ENCODE results near the gene CORO2A. TPM values are rescaled to one million over a fixed set of nuclear protein-coding genes. Genes with fewer than 3 reads are reported as not detected.

CORO2A gene, protein sequence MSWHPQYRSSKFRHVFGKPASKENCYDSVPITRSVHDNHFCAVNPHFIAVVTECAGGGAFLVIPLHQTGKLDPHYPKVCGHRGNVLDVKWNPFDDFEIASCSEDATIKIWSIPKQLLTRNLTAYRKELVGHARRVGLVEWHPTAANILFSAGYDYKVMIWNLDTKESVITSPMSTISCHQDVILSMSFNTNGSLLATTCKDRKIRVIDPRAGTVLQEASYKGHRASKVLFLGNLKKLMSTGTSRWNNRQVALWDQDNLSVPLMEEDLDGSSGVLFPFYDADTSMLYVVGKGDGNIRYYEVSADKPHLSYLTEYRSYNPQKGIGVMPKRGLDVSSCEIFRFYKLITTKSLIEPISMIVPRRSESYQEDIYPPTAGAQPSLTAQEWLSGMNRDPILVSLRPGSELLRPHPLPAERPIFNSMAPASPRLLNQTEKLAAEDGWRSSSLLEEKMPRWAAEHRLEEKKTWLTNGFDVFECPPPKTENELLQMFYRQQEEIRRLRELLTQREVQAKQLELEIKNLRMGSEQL
- total RNA-seq (2014; rRNA removed; shearing (Covaris generic); ENCODE audit: low replicate concordance): 2.0 and 2.3 TPM in 2 replicates

DNA sequence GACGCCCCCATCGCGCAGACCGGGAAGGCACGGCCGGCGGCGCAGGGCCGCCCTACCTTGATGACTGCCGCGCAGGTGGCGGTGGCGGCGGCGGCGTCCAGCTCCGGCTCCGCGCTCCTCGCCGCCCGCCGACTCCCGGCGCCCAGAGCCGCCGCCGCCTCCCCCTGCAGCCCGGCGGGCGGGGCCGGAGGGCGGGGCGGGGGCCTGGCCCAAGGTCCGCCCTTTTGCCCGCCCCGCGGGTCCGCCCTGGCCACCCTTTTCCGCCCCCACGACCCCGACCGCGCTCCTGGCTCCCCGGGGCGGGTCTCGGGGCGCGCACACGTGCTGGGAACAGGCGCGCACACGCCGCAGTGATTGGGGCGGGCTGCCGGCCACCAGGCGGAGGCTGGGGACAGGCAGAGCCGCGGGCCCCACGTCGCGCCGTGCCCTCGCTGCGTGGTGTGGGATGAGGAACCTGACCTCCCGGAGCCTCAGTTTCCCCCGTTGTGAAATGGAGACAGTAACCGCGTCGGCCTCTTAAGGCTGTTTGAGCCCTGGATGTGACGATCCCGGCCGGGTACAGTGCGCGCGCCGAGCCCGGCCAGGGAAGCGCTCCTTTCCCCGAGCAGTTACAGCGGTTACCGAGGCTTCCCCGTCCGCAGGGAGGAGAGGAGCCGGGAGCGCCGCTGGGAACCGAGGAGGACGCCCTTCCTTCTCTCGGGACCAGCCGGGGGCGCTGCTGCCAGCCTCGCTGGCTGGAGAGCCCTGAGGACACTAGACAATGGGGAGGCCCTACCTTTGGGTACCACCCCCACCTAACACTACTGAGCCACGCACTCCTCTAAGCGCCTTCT lies at the start of gene CORO2A:
TSS of gene CORO2A (minus strand) at position 135 of the 833 bp plus-strand sequence. CDS start 34,977 bp downstream, outside the sequence.
- in situ Hi-C loops (cut with HindIII; ENCODE audit: low pct_unique_long_range_greater_than_20kb, low sequenced_read_pairs): no loop called here
- peak; percentile 84 for DNase-seq (ENCODE audit: low read depth)

DNA sequence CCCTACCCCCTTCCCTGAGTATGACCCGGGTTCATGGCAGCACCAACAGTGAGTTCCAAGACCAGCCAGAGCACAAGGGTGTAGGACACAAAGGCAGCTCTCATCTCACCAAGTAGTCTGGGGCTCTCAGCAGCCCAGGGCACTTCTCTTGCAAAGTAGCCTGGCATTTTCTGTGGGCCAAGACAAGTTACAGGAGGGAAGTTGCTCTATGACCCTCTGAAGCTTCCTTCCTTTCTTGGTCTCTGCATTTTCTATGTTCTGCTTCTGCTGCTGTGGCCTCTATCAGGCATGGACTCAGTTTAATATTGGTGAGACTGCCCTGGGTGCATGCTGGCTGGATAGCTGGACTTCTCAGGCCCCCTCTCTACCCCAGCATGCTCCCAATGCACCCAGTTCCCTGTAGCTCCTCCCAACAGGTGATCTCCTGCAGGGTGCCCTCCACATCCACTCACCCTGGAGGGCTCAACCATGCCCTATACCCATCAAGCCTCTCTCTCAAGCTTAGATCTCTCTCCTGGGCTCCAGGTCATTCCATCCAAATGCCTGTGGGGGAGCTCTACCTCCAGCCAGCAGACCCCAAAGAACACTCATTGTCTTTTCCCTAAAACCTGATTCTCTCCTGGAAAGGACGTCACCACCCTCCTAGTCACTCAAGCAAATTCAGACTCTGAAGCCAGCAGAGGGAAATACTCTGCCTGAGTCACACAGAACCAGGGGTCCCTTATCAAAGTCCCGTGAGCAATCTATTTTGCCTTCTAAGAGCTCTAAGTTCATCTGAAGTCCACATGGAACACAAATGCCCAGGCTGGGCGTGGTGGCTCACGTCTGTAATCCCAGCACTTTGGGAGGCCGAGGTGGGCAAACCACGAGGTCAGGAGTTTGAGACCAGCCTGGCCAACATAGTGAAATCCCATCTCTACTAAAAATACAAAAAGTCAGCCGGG lies 49.2 kb upstream of the CORO2A start:
- no peak for DNase-seq (ENCODE audit: low read depth)
- in situ Hi-C loops (cut with HindIII; ENCODE audit: low pct_unique_long_range_greater_than_20kb, low sequenced_read_pairs): no loop called here

DNA sequence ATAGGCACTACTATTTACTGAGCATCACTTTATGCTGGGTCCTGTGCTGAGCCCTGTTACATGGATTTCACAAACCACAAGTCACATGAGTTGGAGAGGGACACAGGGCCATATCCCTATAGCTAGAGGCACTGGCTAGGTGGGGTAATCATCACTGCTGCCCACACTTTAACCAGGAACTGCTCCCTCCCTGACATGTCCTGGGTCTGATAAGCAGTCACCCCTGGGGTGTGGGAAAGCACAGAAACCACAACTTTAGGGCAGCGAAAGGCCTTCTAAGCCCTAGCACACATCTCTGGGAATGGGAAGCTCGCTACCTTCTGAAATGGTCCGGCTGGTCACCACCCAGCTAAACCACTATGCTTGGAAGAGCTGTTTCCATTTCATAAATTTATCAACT lies 48.0 kb upstream of the CORO2A start:
- DNase-seq (ENCODE audit: low read depth): no peak
- in situ Hi-C loops (cut with HindIII; ENCODE audit: low pct_unique_long_range_greater_than_20kb, low sequenced_read_pairs): no loop called here

DNA sequence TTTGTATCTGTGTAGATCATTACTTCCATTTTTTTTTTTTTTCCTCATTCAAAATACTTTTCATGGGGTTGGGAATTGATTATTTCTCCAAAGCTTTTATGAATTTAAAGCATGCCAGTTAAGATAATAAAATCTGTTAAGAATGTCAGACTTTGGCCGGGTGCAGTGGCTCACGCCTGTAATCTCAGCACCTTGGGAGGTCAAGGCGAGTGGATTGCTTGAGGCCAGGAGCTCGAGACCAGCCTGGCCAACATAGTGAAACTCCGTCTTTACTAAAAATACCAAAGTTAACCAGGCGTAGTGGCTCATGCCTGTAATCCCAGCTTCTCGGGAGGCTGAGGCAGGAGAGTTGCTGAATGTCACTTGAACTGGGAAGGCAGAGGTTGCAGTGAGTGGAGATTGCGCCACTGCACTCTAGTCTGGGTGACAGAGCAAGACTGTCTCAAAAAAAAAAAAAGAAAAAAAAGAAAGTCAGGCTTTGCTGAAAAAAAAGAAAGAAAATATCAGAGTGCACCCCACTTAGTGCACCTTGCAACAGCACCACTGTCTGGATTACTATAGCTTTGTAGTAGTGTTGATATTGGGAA lies 44.6 kb upstream of the CORO2A start:
- no peak for DNase-seq (ENCODE audit: low read depth)
- in situ Hi-C loops (cut with HindIII; ENCODE audit: low pct_unique_long_range_greater_than_20kb, low sequenced_read_pairs): no loop called here

DNA sequence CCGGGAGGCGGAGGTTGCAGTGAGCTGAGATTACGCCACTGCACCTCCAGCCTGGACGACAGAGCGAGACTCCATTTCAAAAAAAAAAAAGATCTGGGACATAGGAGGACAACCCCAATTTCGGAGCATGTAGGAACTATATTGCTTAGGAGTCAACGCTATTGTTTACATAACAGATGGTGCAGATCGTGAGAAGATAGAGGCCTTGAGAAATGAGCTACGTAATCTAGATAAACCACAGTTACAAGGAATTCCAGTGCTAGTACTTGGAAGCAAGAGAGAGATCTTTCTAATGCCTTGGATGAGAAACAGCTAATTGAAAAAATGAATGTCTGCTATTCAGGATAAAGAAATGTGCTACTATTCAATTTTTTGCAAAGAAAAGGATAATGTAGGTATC lies 42.7 kb upstream of the CORO2A start:
- in situ Hi-C loops (cut with HindIII; ENCODE audit: low pct_unique_long_range_greater_than_20kb, low sequenced_read_pairs): no loop called here
- DNase-seq (ENCODE audit: low read depth): no peak

DNA sequence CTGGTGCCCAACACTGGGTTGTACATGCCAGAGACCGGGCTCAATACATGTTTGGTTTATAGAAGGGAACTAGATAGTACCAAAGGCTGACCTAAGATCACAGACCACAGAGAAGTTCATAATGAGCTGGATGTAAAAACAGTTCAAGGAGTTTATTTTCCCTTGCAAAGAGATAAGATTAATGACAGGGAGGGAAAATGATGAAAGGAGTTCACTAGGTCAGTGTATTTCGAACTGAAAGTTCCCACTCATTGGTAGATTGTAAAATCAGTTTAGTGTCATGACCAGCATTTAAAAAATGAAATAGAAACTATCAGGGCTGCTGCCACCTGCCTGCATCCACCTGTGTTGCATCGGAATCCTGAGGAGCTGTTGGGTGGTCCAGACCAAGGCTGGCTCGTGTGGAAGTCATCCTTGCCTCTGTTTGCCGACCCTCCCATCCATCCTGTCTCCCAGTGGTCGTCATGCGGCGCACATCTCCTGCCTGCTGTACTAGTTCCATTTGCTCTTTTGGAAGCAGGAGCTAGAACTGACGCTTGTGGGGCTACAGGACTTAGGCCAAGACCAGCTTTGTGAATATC lies 41.9 kb upstream of the CORO2A start:
- no peak for DNase-seq (ENCODE audit: low read depth)
- in situ Hi-C loops (cut with HindIII; ENCODE audit: low pct_unique_long_range_greater_than_20kb, low sequenced_read_pairs): no loop called here

DNA sequence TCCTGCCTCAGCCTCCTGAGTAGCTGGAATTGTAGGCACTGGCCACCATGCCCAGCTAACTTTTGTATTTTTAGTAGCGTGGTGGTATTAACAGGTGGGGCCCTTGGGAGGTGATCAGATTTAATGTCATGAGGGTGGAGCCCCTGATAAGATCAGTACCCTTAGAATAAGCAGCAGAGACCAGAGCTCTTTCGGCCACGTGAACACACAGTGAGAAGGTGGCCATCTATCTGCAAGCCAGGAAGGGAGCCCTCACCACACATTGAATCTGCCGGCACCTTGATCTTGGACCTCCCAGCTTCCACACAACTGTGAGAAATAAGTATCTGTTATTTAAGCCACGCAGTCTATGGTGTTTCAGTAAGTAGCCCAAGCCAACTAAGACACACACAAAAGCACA lies 40.5 kb upstream of the CORO2A start:
- DNase-seq (ENCODE audit: low read depth): no peak
- in situ Hi-C loops (cut with HindIII; ENCODE audit: low pct_unique_long_range_greater_than_20kb, low sequenced_read_pairs): no loop called here

DNA sequence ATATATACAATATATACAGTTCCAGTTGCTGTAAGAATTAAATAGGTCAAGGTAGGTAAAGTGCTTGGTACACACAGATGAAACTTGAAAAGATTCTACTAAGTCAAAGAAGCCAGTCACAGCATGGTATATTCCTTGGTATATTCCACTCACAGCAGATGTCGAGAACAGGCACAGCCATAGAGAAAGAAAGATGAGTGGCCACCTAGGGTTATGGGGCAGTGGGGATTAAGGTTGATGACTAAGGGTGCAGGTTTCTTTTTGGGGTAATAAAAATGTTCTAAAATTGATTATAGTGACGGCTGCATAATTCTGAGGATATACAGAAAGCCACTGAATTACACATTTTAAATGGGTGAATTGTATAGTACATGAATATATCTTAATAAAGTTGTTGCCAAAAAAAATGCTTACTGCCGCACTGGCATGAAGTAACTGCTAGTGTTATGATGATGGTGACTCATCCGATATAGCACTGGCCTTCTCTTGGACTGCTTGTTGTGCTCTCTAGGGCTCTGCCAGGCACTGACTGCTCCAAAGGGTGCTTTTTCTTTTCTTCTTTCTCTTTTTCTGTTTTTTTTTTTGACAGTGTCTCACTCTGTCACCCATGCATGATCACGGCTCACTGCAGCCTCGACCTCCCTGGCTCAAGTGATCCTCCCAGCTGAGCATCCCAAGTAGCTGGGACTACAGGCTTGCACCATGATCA lies 39.5 kb upstream of the CORO2A start:
- in situ Hi-C loops (cut with HindIII; ENCODE audit: low pct_unique_long_range_greater_than_20kb, low sequenced_read_pairs): no loop called here
- peak; percentile 72 for DNase-seq (ENCODE audit: low read depth)

DNA sequence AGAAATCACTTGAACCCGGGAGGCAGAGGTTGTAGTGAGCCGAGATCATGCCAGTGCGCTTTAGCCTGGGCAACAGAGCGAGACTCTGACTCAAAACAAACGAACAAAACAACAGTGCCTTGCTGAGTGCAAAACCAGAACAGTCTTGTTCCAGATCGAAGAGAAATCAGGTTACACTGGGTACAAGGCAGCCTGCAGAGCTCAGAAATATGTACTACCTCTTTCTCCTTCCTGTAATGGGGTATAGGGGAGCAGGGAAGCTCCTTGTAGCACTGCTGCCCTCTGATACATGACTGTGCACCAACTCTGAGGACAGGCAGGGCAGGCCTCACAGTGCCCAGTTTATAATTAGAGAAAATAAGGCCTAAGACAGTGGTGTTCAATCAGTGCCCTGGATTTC lies 38.4 kb upstream of the CORO2A start:
- DNase-seq (ENCODE audit: low read depth): no peak
- in situ Hi-C loops (cut with HindIII; ENCODE audit: low pct_unique_long_range_greater_than_20kb, low sequenced_read_pairs): no loop called here

DNA sequence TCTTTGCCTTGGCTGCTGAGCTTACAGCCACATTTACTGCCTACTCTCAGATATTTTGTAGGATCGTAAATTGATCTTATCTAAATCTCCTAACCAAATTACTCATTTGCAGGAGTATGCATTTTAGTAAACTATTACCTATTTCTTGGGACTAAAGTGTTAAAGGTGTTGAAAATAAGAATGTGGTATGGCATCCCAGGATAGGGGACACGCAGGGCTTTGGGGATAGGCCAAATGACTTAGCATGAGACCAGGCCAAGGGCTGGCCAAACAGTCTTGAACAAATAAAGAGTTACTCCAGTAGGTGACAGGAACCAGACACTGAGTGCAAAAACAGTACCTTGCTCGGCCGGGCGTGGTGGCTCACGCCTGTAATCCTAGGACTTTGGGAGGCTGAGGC lies 37.9 kb upstream of the CORO2A start:
- in situ Hi-C loops (cut with HindIII; ENCODE audit: low pct_unique_long_range_greater_than_20kb, low sequenced_read_pairs): no loop called here
- no peak for DNase-seq (ENCODE audit: low read depth)

DNA sequence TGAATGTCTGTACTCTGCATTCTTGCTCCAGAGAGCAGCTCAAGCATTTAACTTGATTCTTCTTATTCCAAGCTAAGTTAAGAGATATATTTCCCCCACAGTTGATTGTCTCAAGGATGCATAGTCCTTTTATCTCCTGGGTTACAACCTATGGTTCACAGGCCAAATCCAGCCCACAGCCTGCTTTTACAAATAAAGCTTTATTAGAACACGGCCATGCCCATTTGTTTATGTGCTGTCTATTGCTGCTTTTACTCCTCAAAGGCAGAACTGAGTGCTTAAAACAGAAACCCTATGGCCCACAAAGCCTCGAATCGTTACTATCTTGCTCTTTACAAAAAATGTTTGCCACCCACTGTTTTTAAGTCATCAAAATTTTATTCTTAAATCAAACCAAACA lies 37.2 kb upstream of the CORO2A start:
- in situ Hi-C loops (cut with HindIII; ENCODE audit: low pct_unique_long_range_greater_than_20kb, low sequenced_read_pairs): no loop called here

DNA sequence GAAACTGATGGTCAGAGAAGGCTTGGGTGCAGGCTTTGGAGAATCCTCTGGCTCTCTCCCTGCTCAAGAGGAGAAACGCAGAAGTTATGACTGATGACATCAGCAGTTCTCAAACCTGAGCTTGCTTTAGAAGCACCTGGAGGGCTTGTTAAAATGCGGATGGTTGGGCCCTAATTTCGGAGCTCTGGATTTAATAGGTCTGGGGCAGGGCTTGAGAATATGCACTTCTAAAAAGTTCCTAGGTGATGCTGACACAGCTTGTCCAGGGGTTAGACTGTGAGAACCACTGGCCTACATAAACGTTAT lies 36.6 kb upstream of the CORO2A start:
- no peak for DNase-seq (ENCODE audit: low read depth)
- in situ Hi-C loops (cut with HindIII; ENCODE audit: low pct_unique_long_range_greater_than_20kb, low sequenced_read_pairs): no loop called here

More for the DNA sequence above, 37.2 kb upstream of the CORO2A start:
- DNase-seq (ENCODE audit: low read depth): no peak

DNA sequence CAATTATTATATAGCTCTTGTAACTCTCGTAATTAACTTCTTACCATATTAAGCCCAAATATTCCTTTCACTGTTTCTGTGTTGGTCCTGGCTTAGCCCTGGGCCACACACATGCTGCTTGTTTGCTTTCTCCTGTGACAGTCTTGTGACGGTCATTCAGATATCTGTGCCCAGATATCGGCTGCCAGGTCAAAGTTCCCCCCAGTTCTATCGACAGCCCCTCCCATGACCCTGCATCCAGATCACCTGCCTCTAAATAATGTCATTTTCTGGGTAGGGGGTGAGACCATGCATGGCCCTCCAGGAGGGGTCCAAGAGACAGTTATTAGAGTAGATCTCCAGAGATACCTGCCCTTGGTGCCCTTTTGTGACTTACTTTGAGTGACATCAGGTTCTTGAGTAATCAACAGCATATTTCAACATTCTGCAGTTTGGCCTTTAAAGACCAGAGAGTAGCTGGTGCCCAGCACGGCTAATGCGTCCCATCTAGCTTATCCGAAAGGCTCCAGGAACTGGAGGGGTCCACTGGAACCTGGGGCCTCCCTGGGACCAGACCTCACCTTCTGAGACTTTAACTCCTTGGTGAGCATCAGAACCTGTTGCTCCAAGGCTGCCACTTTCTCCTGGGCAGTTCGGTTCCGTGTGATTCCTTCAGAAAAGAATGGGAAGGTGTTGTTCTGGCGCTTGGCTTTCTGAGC lies 36.1 kb upstream of the CORO2A start:
- in situ Hi-C loops (cut with HindIII; ENCODE audit: low pct_unique_long_range_greater_than_20kb, low sequenced_read_pairs): no loop called here
- no peak for DNase-seq (ENCODE audit: low read depth)

DNA sequence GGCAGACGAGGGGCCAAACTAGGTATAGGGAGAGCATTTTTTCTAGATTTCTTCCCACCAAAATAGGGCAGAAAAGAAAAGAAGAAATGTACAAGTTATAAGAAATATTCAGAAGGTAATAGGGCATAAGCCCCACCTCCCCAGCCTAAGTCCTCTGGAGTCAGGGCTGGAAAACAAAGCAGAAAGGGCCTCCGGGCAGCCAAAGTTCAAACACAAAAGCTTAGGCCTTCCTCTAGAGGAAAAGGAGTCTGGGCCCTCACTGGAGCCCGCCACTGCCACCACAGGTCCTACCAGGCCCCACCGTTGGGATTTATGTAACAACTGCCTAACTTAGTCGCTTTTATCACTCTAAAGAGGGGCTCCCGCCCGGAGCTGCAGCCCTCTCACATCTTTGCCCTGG lies 35.4 kb upstream of the CORO2A start:
- in situ Hi-C loops (cut with HindIII; ENCODE audit: low pct_unique_long_range_greater_than_20kb, low sequenced_read_pairs): no loop called here
- no peak for DNase-seq (ENCODE audit: low read depth)

DNA sequence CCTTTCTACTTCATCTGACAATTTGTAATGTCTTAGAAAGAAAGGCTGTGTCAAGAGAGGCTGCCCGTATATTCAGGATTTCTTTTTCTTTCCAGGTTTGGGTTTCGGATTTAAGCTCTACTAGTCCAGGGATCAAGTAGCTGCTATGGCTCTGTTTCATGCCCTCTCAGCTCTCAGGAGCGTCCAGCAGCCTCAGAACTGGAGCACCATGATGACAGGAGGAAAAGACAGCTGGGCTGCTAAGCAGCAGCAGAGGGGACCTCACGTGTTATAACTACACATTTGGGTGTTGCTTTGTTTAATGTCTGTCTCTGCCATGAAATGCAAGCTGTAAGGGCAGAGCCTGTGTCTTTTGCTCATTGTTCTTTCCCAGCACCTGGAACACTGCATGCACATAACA lies 34.5 kb upstream of the CORO2A start:
- DNase-seq (ENCODE audit: low read depth): no peak
- in situ Hi-C loops (cut with HindIII; ENCODE audit: low pct_unique_long_range_greater_than_20kb, low sequenced_read_pairs): no loop called here

DNA sequence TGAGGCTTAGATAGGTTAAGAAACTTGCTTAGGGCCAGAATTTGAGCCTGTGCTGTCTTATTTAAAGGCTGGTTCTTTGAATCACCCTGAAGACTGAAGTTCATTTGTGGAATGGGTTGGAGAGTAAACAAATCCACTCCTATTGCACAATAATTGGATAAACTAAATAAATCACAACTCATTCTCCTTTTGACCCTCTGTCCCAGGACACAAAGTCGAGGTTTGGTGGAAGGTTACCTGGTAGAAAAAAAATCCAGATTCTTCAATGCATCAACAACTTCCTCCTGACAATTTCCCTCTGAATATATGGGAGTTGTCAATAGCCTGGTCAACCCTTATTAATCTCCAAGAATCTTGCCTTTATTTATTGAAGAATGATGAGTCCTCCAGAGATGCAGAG lies 34.1 kb upstream of the CORO2A start:
- no peak for DNase-seq (ENCODE audit: low read depth)
- in situ Hi-C loops (cut with HindIII; ENCODE audit: low pct_unique_long_range_greater_than_20kb, low sequenced_read_pairs): no loop called here

DNA sequence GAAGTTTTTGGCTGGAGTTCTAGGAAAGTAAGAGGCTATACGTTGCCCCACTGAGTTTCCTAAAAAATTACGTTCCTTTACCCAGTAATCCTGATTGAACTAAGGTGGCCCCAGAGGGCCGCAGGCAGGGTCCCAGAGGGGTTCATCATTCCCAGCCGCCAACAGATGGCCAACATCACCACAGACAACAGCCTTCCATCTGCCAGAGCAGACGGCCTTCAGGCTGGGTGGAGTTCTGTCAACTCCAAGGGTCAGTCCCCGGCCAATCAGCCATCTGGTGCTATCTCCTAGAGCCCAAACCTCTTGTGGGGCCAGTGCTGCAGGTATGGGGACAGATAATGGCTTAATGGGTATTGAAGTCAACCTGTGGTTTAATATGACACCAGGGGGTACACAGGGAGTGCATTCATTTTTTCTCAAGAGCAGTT lies 32.6 kb upstream of the CORO2A start:
- no peak for DNase-seq (ENCODE audit: low read depth)
- in situ Hi-C loops (cut with HindIII; ENCODE audit: low pct_unique_long_range_greater_than_20kb, low sequenced_read_pairs): no loop called here
